Cardiac fibroblast (primary cell): ENCODE results near the gene CACNG7.

Experiments
- DNase-seq, 2 donors: peaks; one replicate each; pipeline versions ENCODE4 v3.0.0 to v3.0.0-alpha.2; 2010; ENCODE audit warnings: low read depth in 2 of 2
- H3K4me3 ChIP-seq, 2 donors: replicated peaks in 1 of 2; 1 replicate in 1 of 2; 2 replicates in 1 of 2; pipeline ENCODE4 v1.5.1; 2011; ENCODE audit warnings: low read depth in 2 of 2, low read length in 2 of 2, mild to moderate bottlenecking in 2 of 2, moderate library complexity in 1 of 2
- CTCF ChIP-seq: IDR thresholded peaks from one replicate; pipeline ENCODE4 v1.5.1; 2011; ENCODE audit warnings: low read depth, mild to moderate bottlenecking, low read length, inconsistent platforms

Gene CACNG7

GRCh38 chr19:53989600-53990533 is 80.8 kb downstream of the CACNG7 start:
- peak; percentile 46 to 83 for DNase-seq
- no peak for TF ChIP-seq CTCF
- H3K4me3 ChIP-seq, result no peak overlapping the region

GRCh38 chr19:53991224-53992113 is 82.4 kb downstream of the CACNG7 start, which contains the start of gene CACNG6:
CACNG6 (plus strand) TSS chr19:53991637; CDS start chr19:53992878, 1,241 bp downstream.
- DNase-seq, result peak; percentile 41 to 61
- no peak for TF ChIP-seq CTCF
- H3K4me3 ChIP-seq, result peak within 1 kb of the TSS; percentile 41 to 43

- no peak for DNase-seq
- no peak overlapping the region for H3K4me3 ChIP-seq
- TF ChIP-seq CTCF, result no peak
Observed at GRCh38 chr19:53992211-53992610, 83.1 kb downstream of the CACNG7 start.

- no peak for TF ChIP-seq CTCF
- no peak overlapping the region for H3K4me3 ChIP-seq
- no peak for DNase-seq
Observed at GRCh38 chr19:53992815-53993214, 83.7 kb downstream of the CACNG7 start.

- TF ChIP-seq CTCF, result no peak
- DNase-seq, result no peak
- H3K4me3 ChIP-seq, result no peak overlapping the region
Observed at GRCh38 chr19:53993448-53993847, 84.4 kb downstream of the CACNG7 start.
